ENCODE measurements around the gene KCNG2. TPM values are rescaled to one million over a fixed set of nuclear protein-coding genes. Genes with fewer than 3 reads are reported as not detected.

KCNG2 gene
- total RNA-seq, 1 donor from 2014 or later, result not detected

DNA sequence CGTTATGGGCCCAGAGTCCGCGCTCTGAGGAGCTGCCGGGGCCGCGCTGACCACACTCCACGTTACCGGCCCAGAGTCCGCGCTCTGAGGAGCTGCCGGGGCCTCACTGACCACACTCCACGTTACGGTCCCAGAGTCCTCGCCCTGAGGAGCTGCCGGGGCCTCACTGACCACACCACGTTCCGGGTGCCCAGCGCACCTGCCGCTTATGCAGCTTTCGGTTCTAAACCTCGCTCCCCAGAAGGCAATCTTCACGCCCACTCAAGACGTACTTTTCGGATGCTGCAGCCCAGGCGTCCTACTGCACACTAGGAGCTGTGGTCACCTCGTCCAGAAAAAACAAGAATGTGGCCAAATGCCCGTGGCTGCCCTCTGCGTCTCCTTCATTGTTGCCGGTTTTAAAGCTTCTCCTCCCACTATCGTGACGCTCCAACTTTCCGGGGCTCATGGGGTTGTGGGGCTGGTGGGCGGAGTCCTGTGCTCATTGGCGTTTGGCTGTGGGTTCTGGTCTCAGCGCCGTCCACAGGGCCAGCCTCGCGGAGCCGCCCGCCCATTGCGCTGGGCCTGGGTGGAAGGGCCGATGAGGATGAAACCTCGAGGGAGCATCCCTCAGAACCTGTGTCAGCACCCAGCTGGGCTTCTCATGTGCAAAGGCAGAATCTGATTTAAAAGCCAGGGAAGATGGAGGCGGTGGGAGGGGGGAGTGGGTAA, 11.9 kb downstream of the KCNG2 start:
- TF ChIP-seq EZH2phosphoT487 (IDR thresholded peaks at IDR 0.05), result no peak
- Histone ChIP-seq H2AFZ (replicated peaks) (no peak overlapping the region), H3K79me2 (ENCODE audit: low read depth) (no peaks in the 10 kb centered on the region), H4K20me1 (ENCODE audit: low read depth) (no peaks in the 10 kb centered on the region), H3K4me2 (no peak overlapping the region), H3K9me3 (ENCODE audit: low read depth) (no peaks in the 10 kb centered on the region), H3K4me3 (no peak overlapping the region), H3K27me3 (peaks cover 31% of the 10 kb centered on the region), H3K36me3 (no peaks in the 10 kb centered on the region), H3K27ac (no peak overlapping the region), H3F3A (ENCODE audit: low read depth) (no peaks in the 10 kb centered on the region), H3K4me1 (no peaks in the 10 kb centered on the region), H3K9ac (no peak overlapping the region)
- Mint-ChIP-seq H3K4me3 (no peak overlapping the region), H3K36me3 (no peaks in the 10 kb centered on the region), H3K4me1 (peaks cover 3% of the 10 kb centered on the region), H3K27me3 (ENCODE audit: insufficient read depth, low read depth) (peaks cover 6% of the 10 kb centered on the region), H3K9me3 (no peaks in the 10 kb centered on the region), H3K27ac (no peak overlapping the region)
- no peak for DNase-seq (ENCODE audit: low spot score)

DNA sequence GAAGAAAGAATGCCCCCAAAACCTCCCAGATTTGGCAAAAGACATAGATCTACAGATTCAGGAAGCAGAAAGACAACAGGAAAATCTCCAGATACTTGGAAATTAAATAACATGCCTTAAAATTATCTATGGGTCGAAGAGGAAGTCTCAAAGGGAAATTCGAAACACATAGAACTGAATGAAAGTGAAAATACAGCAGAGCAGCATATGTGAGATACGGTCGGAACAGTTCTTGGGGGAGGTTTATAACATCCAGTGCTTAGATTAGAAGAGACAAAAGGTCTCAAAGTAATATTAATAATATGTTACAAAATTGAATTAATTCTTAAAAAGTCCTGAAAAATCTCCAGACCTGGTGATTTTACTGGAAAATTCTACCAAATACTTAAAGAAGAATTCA, 14.3 kb downstream of the KCNG2 start:
- Histone ChIP-seq H3K79me2 (ENCODE audit: low read depth) (no peaks in the 10 kb centered on the region), H4K20me1 (ENCODE audit: low read depth) (no peaks in the 10 kb centered on the region), H3K36me3 (no peaks in the 10 kb centered on the region), H3F3A (ENCODE audit: low read depth) (no peaks in the 10 kb centered on the region), H3K4me2 (no peak overlapping the region), H3K27me3 (peaks cover 51% of the 10 kb centered on the region), H3K9me3 (ENCODE audit: low read depth) (no peaks in the 10 kb centered on the region), H3K27ac (no peak overlapping the region), H3K4me1 (no peaks in the 10 kb centered on the region), H3K9ac (no peak overlapping the region), H2AFZ (replicated peaks) (no peak overlapping the region), H3K4me3 (no peak overlapping the region)
- no peaks in the 10 kb centered on the region for H3K36me3 Mint-ChIP-seq
- DNase-seq (ENCODE audit: low spot score), result no peak
- H3K27ac Mint-ChIP-seq, result no peak overlapping the region
- H3K9me3 Mint-ChIP-seq, result no peaks in the 10 kb centered on the region
- H3K27me3 Mint-ChIP-seq (ENCODE audit: insufficient read depth, low read depth), result peaks cover 4% of the 10 kb centered on the region
- no peak overlapping the region for H3K4me3 Mint-ChIP-seq
- TF ChIP-seq EZH2phosphoT487 (IDR thresholded peaks at IDR 0.05), result no peak
- no peak for TF ChIP-seq EZH2 (IDR thresholded peaks at IDR 0.05)
- TF ChIP-seq, protein P1, sequence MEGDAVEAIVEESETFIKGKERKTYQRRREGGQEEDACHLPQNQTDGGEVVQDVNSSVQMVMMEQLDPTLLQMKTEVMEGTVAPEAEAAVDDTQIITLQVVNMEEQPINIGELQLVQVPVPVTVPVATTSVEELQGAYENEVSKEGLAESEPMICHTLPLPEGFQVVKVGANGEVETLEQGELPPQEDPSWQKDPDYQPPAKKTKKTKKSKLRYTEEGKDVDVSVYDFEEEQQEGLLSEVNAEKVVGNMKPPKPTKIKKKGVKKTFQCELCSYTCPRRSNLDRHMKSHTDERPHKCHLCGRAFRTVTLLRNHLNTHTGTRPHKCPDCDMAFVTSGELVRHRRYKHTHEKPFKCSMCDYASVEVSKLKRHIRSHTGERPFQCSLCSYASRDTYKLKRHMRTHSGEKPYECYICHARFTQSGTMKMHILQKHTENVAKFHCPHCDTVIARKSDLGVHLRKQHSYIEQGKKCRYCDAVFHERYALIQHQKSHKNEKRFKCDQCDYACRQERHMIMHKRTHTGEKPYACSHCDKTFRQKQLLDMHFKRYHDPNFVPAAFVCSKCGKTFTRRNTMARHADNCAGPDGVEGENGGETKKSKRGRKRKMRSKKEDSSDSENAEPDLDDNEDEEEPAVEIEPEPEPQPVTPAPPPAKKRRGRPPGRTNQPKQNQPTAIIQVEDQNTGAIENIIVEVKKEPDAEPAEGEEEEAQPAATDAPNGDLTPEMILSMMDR (IDR thresholded peaks at IDR 0.05), result no peak
- peaks cover 3% of the 10 kb centered on the region for H3K4me1 Mint-ChIP-seq

DNA sequence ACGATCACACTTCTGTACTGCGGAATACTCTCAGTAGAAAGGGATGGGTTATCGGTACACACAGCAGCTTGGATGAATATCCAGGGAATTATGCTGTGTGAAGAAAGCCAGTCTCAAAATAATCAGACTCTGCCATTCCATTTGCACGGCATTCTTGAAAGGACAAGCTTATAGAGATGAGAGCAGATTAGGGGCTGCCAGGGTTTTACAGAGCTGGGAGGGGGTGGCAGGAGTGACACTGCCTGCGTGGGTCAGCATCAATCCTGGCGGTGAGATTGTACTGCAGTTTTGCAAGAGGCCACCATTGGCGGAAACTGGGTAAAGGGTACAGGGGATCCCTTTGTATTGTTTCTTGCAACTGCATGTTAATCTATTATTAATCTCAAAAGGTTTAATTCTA, 16.6 kb downstream of the KCNG2 start:
- H3K27ac Mint-ChIP-seq, result no peak overlapping the region

DNA sequence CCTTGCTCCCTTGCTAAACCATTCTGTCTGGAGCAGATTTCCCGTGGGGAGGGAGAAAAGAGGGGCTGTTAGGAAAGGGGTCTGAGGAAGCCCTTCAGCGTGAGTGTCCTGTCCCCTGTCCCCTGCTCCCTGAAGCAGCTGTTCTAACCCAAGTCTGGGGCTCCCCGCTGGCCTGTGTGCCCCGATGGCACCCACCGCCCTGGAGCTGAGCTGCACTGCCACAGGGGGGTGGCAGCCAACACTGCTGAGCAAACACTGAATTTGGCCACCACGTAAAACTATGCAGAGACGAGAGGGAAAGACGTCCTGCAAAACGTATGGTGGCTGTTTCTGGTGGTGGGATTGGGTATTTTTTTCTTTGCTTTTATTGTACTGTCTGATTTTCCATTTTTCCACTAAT, 17.9 kb downstream of the KCNG2 start:
- Histone ChIP-seq H3K9ac (no peak overlapping the region), H3K9me3 (ENCODE audit: low read depth) (no peaks in the 10 kb centered on the region), H3K36me3 (no peaks in the 10 kb centered on the region), H4K20me1 (ENCODE audit: low read depth) (no peaks in the 10 kb centered on the region), H3F3A (ENCODE audit: low read depth) (no peaks in the 10 kb centered on the region), H3K4me1 (no peaks in the 10 kb centered on the region), H3K4me3 (no peak overlapping the region), H3K27me3 (peaks cover 50% of the 10 kb centered on the region), H3K27ac (no peak overlapping the region), H3K79me2 (ENCODE audit: low read depth) (no peaks in the 10 kb centered on the region), H3K4me2 (no peak overlapping the region), H2AFZ (replicated peaks) (no peak overlapping the region)
- no peak overlapping the region for H3K4me3 Mint-ChIP-seq
- no peak overlapping the region for H3K27ac Mint-ChIP-seq
- no peak for DNase-seq (ENCODE audit: low spot score)
- no peaks in the 10 kb centered on the region for H3K36me3 Mint-ChIP-seq
- H3K4me1 Mint-ChIP-seq, result peaks cover 3% of the 10 kb centered on the region
- H3K9me3 Mint-ChIP-seq, result no peaks in the 10 kb centered on the region
- peaks cover 8% of the 10 kb centered on the region for H3K27me3 Mint-ChIP-seq (ENCODE audit: insufficient read depth, low read depth)
- TF ChIP-seq, protein P1 (IDR thresholded peaks at IDR 0.05), result no peak
- TF ChIP-seq EZH2 (IDR thresholded peaks at IDR 0.05) (no peak), EZH2phosphoT487 (IDR thresholded peaks at IDR 0.05) (no peak)

More for the DNA sequence above, 16.6 kb downstream of the KCNG2 start:
- peaks cover 51% of the 10 kb centered on the region for H3K27me3 ChIP-seq
- Mint-ChIP-seq H3K27me3 (ENCODE audit: insufficient read depth, low read depth) (peaks cover 4% of the 10 kb centered on the region), H3K36me3 (no peaks in the 10 kb centered on the region), H3K4me3 (no peak overlapping the region), H3K4me1 (peaks cover 3% of the 10 kb centered on the region), H3K9me3 (no peaks in the 10 kb centered on the region)
- H2AFZ ChIP-seq (replicated peaks), result no peak overlapping the region
- no peak overlapping the region for H3K4me2 ChIP-seq
- no peak overlapping the region for H3K9ac ChIP-seq
- no peak overlapping the region for H3K4me3 ChIP-seq
- TF ChIP-seq EZH2phosphoT487 (IDR thresholded peaks at IDR 0.05) (no peak), EZH2 (IDR thresholded peaks at IDR 0.05) (no peak)
- TF ChIP-seq, protein P1 (IDR thresholded peaks at IDR 0.05), result no peak
- H3K4me1 ChIP-seq, result no peaks in the 10 kb centered on the region
- no peaks in the 10 kb centered on the region for H4K20me1 ChIP-seq (ENCODE audit: low read depth)
- DNase-seq (ENCODE audit: low spot score), result no peak
- H3K79me2 ChIP-seq (ENCODE audit: low read depth), result no peaks in the 10 kb centered on the region
- H3K9me3 ChIP-seq (ENCODE audit: low read depth), result no peaks in the 10 kb centered on the region
- H3K27ac ChIP-seq, result no peak overlapping the region
- no peaks in the 10 kb centered on the region for H3K36me3 ChIP-seq
- H3F3A ChIP-seq (ENCODE audit: low read depth), result no peaks in the 10 kb centered on the region

All from neural progenitor cell (in vitro differentiated cells).